Activated naive CD4-positive, alpha-beta T cell treated with Interleukin-2 at 50 U/mL for 16 hours (primary cell): ENCODE measurements around the gene MAGEB17.

Experiments used
- DNase-seq: peaks from one replicate; pipeline ENCODE4 v3.0.0-alpha.2; 2020

The MAGEB17 gene

GRCh38 chrX:16210061-16210460 lies 42.8 kb downstream of the MAGEB17 start:
- DNase-seq: no peak

DNA sequence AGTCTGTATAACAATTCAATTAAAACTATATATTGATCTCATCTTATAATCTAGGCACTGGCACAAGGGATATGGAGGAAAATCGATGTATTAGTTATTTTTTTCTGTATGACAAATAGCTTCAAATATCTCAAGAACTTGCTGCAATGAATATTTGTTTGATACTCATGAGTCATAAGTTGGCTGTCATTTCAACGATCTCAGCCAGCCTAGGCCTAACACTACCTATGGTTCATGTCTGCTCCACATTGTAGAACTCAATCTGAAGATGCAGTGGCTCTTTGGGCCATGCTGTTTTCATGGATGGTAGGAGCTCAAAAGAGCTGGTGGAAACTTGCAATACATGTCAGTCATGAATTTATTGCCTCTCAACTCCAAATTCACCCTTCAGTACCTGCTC lies 44.7 kb downstream of the MAGEB17 start:
- DNase-seq: no peak

DNA sequence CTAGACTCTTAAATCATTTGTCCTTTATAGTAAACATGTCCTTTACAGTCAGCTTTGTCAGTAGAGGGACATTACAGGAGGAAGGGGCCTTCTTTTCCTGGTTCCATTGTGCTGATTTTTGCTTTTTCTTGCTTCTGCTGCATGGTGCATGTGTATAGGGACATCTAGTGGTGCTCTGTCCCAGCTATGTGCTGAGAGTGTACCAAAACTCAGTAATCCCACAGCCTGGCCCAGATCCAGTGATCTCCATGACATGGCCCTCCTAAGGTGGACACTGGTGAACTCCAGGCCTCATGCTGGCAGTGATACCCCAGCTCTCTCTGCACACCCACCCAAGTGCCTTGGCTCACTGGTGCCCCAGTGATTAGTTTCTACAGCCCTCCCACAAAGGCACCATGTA lies 45.2 kb downstream of the MAGEB17 start:
- DNase-seq: no peak

- no peak for DNase-seq
Measured at GRCh38 chrX:16213961-16214360, 46.7 kb downstream of the MAGEB17 start.

GRCh38 chrX:16215660-16216059 lies 48.4 kb downstream of the MAGEB17 start:
- no peak for DNase-seq
